Mucosa of rectum (tissue), 2 donors: ENCODE measurements around the gene IP6K2.
A peak's percentile ranks its signal among the peaks of the same experiment; 100 is the strongest.

ENCODE experiments used
- H3K27ac ChIP-seq, 2 donors: one replicate each; pipeline ENCODE4 v1.7.0; 2013; ENCODE audit warnings: inconsistent platforms in 2 of 2, low read depth in 2 of 2, low read length in 2 of 2
- H3K27me3 ChIP-seq, 2 donors: one replicate each; pipeline ENCODE4 v1.7.0; 2013; ENCODE audit warnings: low read length in 2 of 2; ENCODE audit not compliant: control insufficient read depth in 2 of 2, insufficient read depth in 2 of 2
- H3K36me3 ChIP-seq, 2 donors: one replicate each; pipeline ENCODE4 v1.7.0; 2013; ENCODE audit warnings: low read length in 2 of 2; ENCODE audit not compliant: control insufficient read depth in 2 of 2, insufficient read depth in 2 of 2
- H3K4me1 ChIP-seq, 2 donors: one replicate each; pipeline ENCODE4 v1.7.0; 2013; ENCODE audit warnings: low read length in 2 of 2, mild to moderate bottlenecking in 1 of 2; ENCODE audit not compliant: control insufficient read depth in 2 of 2, insufficient read depth in 2 of 2
- H3K4me3 ChIP-seq, 2 donors: one replicate each; pipeline ENCODE4 v1.7.0; 2013; ENCODE audit warnings: low read length in 2 of 2
- H3K9ac ChIP-seq, 2 donors: one replicate each; pipeline ENCODE4 v1.7.0; 2013; ENCODE audit warnings: low read length in 2 of 2, low read depth in 1 of 2, mild to moderate bottlenecking in 1 of 2
- H3K9me3 ChIP-seq, 2 donors: one replicate each; pipeline ENCODE4 v1.7.0; 2013; ENCODE audit warnings: low read length in 2 of 2; ENCODE audit not compliant: control insufficient read depth in 2 of 2
- donor health status: healthy.
- donor health status: Normal muscosa, but diverticular disease.

Gene IP6K2

DNA sequence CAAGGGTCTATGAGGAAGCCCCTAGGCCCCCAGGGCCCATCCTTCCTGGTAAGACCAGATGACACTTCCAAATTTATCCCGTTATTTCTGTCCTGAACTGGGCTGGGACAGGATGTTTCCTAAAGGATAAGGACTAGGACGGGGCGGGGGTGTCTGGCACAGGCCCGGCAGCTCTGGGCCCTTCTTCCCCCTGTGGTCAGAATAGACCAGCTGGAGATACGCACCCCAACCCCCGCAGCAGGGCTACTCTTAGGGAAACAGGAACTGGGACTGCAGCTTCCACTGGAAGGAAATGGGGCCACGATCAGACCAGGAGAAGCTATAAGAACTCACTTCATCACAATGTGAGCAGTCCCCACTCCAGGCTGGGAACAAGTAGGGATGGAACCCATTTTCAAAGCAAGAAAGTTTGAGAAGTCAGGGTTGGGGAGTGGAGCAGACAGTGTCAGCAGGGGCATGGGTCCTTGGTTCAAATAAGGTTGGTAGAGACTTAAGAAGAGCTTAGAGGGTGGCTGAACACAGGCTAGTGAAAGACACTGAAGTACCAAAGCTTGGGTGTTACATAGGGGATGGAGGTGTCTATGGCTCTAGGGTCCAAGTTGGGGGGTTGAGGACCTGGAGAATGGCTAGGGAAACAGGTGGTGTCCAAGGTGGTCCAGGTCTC, 32.4 kb downstream of the IP6K2 start:
- Histone ChIP-seq H3K4me1 (peaks cover 14 to 32% of the 10 kb centered on the region in 2 donors), H3K27me3 (no peaks in the 10 kb centered on the region), H3K4me3 (peak overlapping the region; percentile 5 to 56), H3K27ac (no peak overlapping the region), H3K9ac (peak overlapping the region in 1 of 2 donors; percentile 38), H3K9me3 (no peaks in the 10 kb centered on the region), H3K36me3 (peaks cover 47 to 54% of the 10 kb centered on the region in 2 donors)

DNA sequence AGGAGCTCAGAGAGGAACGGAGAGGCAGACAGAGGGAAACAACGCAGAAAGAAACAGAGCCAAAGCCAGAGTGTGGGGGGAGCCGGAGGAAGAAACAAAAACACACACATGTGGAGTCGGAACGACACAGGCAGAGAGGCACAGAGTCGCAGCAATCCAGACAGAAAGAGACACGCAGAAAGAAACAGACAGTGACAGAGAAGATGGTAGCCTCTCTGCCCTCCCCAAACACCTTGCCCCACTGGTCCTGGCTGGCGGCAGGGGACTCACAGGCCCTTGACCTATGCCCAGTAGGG, 33.0 kb downstream of the IP6K2 start:
- peaks cover 47 to 53% of the 10 kb centered on the region in 2 donors for H3K36me3 ChIP-seq
- H3K4me3 ChIP-seq = peak overlapping the region in 1 of 2 donors; percentile 56
- no peaks in the 10 kb centered on the region for H3K27me3 ChIP-seq
- no peaks in the 10 kb centered on the region for H3K9me3 ChIP-seq
- H3K4me1 ChIP-seq = peaks cover 14 to 32% of the 10 kb centered on the region in 2 donors
- peak overlapping the region; percentile 17 for H3K9ac ChIP-seq
- H3K27ac ChIP-seq = no peak overlapping the region

DNA sequence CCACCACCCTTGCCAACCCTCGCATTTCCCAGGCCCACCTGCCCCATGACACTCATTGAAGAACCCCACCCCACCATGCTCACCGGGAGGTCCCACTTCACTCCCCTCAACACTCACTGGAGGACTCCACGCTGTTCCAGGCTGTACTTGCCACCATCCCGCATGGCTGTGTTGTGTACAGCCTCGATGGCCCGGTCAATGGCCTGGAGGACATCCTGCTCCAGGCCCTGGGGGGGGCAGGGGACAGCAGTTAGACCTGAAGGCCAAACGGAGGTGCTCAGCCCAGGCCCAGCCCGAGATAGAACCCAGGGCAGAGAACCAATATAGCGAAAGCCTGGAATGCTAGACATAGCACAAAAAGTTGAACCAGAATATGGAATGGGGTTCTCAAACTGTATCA, 34.2 kb downstream of the IP6K2 start:
- peaks cover 46 to 52% of the 10 kb centered on the region in 2 donors for H3K36me3 ChIP-seq
- H3K9me3 ChIP-seq = no peaks in the 10 kb centered on the region
- H3K27ac ChIP-seq = no peak overlapping the region
- H3K4me3 ChIP-seq = no peak overlapping the region
- no peaks in the 10 kb centered on the region for H3K27me3 ChIP-seq
- no peak overlapping the region for H3K9ac ChIP-seq
- H3K4me1 ChIP-seq = peaks cover 14 to 32% of the 10 kb centered on the region in 2 donors

- Histone ChIP-seq H3K36me3 (peaks cover 41 to 52% of the 10 kb centered on the region in 2 donors), H3K27me3 (no peaks in the 10 kb centered on the region), H3K9ac (no peak overlapping the region), H3K9me3 (no peaks in the 10 kb centered on the region), H3K4me3 (no peak overlapping the region), H3K4me1 (peaks cover 14 to 29% of the 10 kb centered on the region in 2 donors), H3K27ac (no peak overlapping the region)
These were observed 34.9 kb downstream of the IP6K2 start for GRCh38 chr3:48681974-48682610.

DNA sequence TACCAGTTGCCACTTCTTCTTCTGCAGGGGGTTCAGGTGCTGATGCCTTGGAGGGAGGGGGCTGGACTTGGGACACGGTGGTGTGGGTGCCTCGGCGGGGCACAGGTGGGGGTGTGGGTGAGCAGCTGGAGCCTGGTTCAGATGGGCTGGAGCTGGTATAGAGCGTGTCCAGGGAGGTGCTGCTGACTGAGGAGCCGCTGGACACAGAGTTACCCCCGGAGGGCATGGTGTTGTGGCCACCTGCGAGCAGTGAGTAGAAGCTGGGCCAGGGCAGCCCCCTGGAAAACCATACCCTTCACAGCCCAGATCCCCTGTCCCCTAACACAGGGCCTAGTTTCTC, 35.5 kb downstream of the IP6K2 start:
- Histone ChIP-seq H3K4me3 (no peak overlapping the region), H3K9me3 (no peaks in the 10 kb centered on the region), H3K36me3 (peaks cover 41 to 53% of the 10 kb centered on the region in 2 donors), H3K4me1 (peaks cover 14 to 26% of the 10 kb centered on the region in 2 donors), H3K27ac (no peak overlapping the region), H3K27me3 (no peaks in the 10 kb centered on the region), H3K9ac (no peak overlapping the region)

GRCh38 chr3:48680811-48681540, 36.0 kb downstream of the IP6K2 start:
- Histone ChIP-seq H3K9me3 (no peaks in the 10 kb centered on the region), H3K4me1 (peaks cover 14 to 22% of the 10 kb centered on the region in 2 donors), H3K27ac (no peak overlapping the region), H3K9ac (no peak overlapping the region), H3K27me3 (no peaks in the 10 kb centered on the region), H3K36me3 (peaks cover 42 to 56% of the 10 kb centered on the region in 2 donors), H3K4me3 (no peak overlapping the region)

DNA sequence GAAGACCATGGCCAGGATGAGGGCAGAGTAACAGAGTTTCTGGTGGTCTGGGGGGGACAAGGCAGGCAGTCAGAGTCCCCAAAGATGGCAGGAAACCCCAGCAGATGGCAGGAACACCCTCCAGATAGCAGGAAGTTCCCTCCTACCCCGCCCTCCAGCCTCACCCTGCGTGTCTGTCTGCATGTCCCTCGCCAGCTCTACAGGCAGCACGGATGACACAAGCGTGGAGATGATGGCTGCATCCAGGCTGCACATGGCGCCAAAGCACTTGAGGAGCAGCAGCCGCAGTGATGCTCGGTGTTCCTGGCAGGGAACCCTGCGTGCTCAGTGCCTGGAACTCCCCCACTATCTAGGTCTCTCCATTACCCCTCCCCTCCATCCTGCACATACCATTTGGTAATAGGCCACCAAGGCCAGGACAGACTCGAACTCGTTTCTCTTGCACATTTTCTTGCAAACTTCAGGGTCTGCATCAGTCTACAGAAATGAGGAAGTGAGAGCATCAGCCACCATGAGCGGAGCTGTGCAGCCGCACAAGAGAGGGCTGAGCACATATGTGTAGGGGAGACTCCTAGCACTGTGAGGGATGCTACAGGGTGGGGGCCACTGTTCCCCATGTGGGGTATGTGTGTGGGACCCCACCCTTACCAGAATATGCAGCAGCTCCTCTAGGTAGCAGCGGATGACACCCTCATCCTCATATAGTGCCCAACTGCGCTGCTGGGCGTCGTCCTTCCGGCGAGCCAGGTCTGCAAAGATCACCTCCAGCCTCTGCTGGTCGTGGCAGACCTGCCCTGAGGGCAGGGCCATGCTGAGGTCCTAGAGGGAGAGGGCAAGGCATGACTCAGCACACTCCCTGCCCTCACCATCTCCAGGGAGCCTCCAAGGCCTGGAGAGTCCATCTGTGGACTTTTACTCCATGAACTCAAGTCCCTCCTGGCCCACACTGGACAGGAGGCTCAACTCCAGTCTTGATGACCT, 37.3 kb downstream of the IP6K2 start:
- H3K27me3 ChIP-seq = no peaks in the 10 kb centered on the region
- H3K9me3 ChIP-seq = no peaks in the 10 kb centered on the region
- peaks cover 12 to 16% of the 10 kb centered on the region in 2 donors for H3K4me1 ChIP-seq
- no peak overlapping the region for H3K4me3 ChIP-seq
- peaks cover 44 to 62% of the 10 kb centered on the region in 2 donors for H3K36me3 ChIP-seq
- no peak overlapping the region for H3K27ac ChIP-seq
- H3K9ac ChIP-seq = no peak overlapping the region

- Histone ChIP-seq H3K27me3 (no peaks in the 10 kb centered on the region), H3K36me3 (peaks cover 53 to 65% of the 10 kb centered on the region in 2 donors), H3K4me1 (peaks cover 2 to 7% of the 10 kb centered on the region in 2 donors), H3K27ac (no peak overlapping the region), H3K4me3 (no peak overlapping the region), H3K9ac (no peak overlapping the region), H3K9me3 (no peaks in the 10 kb centered on the region)
These were observed 38.2 kb downstream of the IP6K2 start for GRCh38 chr3:48678566-48679380.

GRCh38 chr3:48678056-48678455, 39.0 kb downstream of the IP6K2 start:
- Histone ChIP-seq H3K4me1 (no peaks in the 10 kb centered on the region), H3K36me3 (peaks cover 53 to 65% of the 10 kb centered on the region in 2 donors), H3K9ac (no peak overlapping the region), H3K27me3 (no peaks in the 10 kb centered on the region), H3K4me3 (no peak overlapping the region), H3K9me3 (no peaks in the 10 kb centered on the region), H3K27ac (no peak overlapping the region)
